ENCODE data around the gene ZNF101. TPM values are rescaled to one million over a fixed set of nuclear protein-coding genes. Genes with fewer than 3 reads are reported as not detected.
A peak's percentile ranks its signal among the peaks of the same experiment; 100 is the strongest.

The ZNF101 gene
- total and polyA plus RNA-seq, 9 of the 15 experiments (the other 6 are each of a cell fraction or from before 2014, with no cell fraction given), result 9.6 to 20.3 (median 12.4) TPM

GRCh38 chr19:19663256-19664120 is 5.2 kb upstream of the ZNF101 start, which contains the start of gene ATP13A1 (continued):
- TF ChIP-seq SP2 (IDR thresholded peaks at IDR 0.05; ENCODE audit: extremely low read depth, low read depth, low read length, poor library complexity, severe bottlenecking) (no peak), SMAD1 (IDR thresholded peaks at IDR 0.05; ENCODE audit: low read depth, low read length, partially characterized antibody) (no peak), ETV6 (IDR thresholded peaks at IDR 0.05; ENCODE audit: borderline replicate concordance in 1 of 2, low read depth in 2 of 2, low read length in 1 of 2) (peak; percentile 83 to 96; a peak in 3 of 4 replicates), ETV6 (CRISPR knock-in tag; IDR thresholded peaks at IDR 0.05; ENCODE audit: borderline replicate concordance) (peak; percentile 78; the same call in 1 of the 2 replicates), STAT5A (IDR thresholded peaks at IDR 0.05; ENCODE audit: borderline replicate concordance, low read length) (no peak), AFF4 (CRISPR knock-in tag; IDR thresholded peaks at IDR 0.05) (0 out of 2 replicates have a peak, but pooled peaks have one; percentile 16), ZBTB34 (CRISPR knock-in tag; IDR thresholded peaks at IDR 0.05) (no peak), TRIM25 (IDR thresholded peaks at IDR 0.05; ENCODE audit: borderline replicate concordance) (no peak), RBFOX2 (IDR thresholded peaks at IDR 0.05; ENCODE audit: low read depth, low read length) (peak; percentile 94), DMBX1 (CRISPR knock-in tag; IDR thresholded peaks at IDR 0.05; ENCODE audit: borderline replicate concordance) (peak; percentile 34; the same call in 1 of the 2 replicates), ZNF197 (CRISPR knock-in tag; IDR thresholded peaks at IDR 0.05; ENCODE audit: low read depth) (peak; percentile 95)
- TF ChIP-seq, protein P1, sequence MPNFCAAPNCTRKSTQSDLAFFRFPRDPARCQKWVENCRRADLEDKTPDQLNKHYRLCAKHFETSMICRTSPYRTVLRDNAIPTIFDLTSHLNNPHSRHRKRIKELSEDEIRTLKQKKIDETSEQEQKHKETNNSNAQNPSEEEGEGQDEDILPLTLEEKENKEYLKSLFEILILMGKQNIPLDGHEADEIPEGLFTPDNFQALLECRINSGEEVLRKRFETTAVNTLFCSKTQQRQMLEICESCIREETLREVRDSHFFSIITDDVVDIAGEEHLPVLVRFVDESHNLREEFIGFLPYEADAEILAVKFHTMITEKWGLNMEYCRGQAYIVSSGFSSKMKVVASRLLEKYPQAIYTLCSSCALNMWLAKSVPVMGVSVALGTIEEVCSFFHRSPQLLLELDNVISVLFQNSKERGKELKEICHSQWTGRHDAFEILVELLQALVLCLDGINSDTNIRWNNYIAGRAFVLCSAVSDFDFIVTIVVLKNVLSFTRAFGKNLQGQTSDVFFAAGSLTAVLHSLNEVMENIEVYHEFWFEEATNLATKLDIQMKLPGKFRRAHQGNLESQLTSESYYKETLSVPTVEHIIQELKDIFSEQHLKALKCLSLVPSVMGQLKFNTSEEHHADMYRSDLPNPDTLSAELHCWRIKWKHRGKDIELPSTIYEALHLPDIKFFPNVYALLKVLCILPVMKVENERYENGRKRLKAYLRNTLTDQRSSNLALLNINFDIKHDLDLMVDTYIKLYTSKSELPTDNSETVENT (CRISPR knock-in tag; IDR thresholded peaks at IDR 0.05), result peak; percentile 74
- TF ChIP-seq, protein P2, sequence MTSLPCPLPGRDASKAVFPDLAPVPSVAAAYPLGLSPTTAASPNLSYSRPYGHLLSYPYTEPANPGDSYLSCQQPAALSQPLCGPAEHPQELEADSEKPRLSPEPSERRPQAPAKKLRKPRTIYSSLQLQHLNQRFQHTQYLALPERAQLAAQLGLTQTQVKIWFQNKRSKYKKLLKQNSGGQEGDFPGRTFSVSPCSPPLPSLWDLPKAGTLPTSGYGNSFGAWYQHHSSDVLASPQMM (CRISPR knock-in tag; IDR thresholded peaks at IDR 0.05), result no peak
- TF ChIP-seq, protein P3, sequence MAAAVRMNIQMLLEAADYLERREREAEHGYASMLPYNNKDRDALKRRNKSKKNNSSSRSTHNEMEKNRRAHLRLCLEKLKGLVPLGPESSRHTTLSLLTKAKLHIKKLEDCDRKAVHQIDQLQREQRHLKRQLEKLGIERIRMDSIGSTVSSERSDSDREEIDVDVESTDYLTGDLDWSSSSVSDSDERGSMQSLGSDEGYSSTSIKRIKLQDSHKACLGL (CRISPR knock-in tag; IDR thresholded peaks at IDR 0.05; ENCODE audit: borderline replicate concordance, poor library complexity, severe bottlenecking), result peak; percentile 31
